Activated gamma-delta T cell treated with anti-CD3 and anti-CD28 coated beads, Interleukin-2, amount 50 U/mL, for 16 hours (primary cell): ENCODE data around the gene LMAN2L.

Source experiments
- DNase-seq: peaks from one replicate; pipeline ENCODE4 v3.0.0-alpha.2; 2020; ENCODE audit warnings: low read depth

LMAN2L gene

GRCh38 chr2:96739633-96740428 lies at the start of gene LMAN2L:
LMAN2L (minus strand) TSS chr2:96740064; CDS start chr2:96740040, 24 bp downstream.
- peak; percentile 93 for DNase-seq

DNA sequence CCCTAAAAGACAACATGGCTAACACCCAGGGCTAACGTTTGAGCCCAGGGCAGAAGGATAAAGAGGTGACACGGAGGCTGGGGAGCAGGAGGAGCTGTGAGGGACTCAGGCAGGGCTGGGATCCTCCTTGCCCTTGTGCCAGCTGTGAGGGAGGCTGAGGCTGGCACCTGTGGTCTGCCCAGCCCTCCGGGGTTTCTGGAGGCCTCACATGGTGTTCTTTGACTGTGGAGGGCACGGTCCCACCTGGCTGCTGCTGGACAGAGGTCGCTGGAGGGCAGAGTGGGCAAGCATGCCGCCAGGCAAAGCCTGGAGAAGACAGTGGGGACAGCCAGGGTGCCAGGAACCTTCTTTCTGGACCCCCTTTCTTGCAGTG lies 49.4 kb upstream of the LMAN2L start:
- DNase-seq = no peak

DNA sequence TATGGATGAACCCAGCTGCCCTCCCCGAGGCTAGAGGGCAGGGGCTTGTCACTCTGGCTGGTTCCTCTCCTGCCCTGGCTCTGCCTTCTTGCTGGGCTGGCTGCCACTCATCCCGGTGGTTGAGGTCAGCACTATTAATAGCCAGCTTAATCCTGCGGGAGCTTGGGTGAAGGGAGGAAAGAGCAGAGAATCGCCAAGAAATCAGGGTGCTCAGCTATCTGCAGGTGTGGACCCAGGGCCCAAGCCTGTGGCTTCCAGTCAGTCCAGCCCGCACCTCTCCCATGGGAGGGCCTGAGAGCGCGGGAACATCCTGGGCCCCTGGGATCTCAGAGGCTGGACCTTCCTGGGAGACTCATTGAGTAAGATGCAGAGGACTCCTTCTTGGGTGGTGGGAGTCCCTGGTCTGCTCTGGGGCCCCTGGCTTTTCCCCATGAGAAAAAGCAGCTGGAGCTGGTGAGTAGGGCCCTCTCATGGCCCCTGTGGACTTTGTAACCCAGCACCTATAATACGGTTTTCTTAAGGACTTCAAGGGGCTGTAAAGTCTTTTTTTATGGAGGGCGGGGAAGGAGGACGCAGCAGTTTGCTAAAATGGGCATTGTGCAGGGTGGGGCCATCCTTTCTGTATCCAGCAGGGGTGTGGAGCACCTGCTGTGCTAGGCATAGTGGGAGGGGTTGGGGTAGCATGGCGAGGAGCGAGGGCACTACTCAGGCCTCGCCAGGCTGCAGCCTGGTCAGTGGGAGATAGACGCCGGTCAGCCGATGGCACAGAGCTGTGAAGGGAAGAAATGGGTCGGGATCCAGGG lies 48.8 kb upstream of the LMAN2L start:
- DNase-seq = no peak

DNA sequence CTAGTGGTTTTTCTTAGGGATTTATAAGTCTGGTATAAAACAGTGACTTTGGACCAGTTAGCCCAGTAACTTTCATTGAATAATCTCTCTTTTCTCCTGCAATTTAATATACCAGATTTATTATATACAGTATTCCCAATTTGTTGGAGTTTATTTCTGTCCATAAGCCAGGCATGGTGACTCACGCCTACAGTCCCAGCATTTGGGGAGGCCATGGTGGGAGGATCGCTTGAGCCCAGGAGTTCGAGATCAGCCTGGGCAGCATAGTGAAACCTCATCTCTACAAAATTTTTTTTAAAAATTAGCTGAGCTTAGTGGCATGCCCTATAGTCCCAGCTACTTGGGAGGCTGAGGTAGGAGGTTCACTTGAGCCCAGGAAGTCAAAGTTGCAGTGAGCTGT lies 47.5 kb upstream of the LMAN2L start:
- DNase-seq = no peak

GRCh38 chr2:96783388-96783787 lies 43.5 kb upstream of the LMAN2L start:
- no peak for DNase-seq

- no peak for DNase-seq
These were observed 35.3 kb upstream of the LMAN2L start for GRCh38 chr2:96775160-96775559.

DNA sequence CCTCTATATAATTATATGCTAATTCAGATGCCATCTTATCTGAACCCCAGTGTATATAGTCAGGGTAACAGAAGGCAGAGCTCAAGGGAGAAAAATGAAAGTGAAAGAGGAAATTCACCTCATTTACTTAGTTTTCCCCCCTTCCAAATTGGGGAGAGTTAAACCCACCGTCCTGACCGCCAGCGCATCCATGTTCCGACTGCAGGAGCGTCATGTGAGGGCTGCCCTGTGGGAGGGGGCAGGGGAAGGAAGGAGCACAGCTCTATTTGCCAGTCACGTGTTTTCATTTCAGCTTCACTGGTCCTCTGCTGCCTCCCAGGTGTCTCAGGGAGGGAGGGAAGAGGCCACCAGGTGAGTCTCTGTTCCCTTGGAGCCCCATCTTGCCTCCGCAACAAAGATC lies 34.1 kb upstream of the LMAN2L start:
- DNase-seq = peak; percentile 20

DNA sequence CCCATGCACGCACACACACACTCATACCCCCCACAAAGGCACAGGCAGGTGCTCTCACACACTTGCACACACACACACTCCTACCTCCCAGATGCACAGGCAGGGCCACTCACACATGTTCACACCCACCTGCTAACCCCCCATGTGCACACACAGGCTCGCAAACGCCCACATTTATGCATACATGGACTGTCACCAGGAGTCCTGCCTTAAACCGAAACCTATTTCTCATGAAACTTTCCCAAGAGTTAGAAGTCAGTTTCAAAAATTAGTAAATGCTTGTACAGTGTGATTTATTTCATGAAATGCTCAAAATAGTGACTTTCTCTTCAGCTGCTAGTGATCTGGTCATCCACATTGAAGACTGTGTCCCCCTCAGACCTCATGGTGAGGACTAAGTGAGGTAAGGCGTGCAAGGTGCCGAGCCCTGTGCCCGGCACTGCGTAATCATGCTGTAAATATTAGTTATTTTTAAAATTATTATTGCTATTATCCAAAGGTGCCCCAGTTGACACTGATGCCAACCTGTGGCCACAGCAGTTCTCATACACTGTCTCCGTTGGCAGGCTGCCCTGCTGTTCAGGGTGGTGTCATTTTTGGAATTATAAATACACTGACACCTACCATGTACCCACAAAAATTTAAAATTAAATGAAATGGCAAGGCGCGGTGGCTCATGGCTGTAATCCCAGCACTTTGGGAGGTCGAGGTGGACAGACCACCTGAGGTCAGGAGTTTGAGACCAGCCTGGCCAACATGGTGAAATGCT lies 33.2 kb upstream of the LMAN2L start:
- no peak for DNase-seq

- DNase-seq = no peak
These were observed 32.1 kb upstream of the LMAN2L start for GRCh38 chr2:96771796-96772618.

GRCh38 chr2:96770442-96771202 lies 30.8 kb upstream of the LMAN2L start:
- no peak for DNase-seq

DNA sequence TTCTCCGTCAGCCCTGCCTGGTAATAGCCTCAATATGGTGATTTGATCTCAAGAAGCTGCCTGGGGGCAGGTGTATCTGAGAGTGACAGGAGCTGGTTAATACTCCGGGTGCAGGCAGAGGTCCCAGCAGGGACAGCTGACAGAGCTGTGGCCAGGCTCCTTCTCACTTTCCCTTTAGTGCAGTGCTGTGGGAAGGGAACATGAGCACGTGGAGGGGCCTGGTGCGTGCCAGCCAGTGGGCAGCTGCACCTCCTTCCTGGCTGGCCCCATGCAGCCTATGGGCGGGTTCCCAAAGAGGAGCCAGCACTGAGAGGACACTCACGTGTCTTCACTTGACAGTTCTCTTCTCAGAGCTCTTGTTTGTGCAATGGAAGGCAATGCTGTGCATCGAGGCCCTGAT lies 29.9 kb upstream of the LMAN2L start:
- no peak for DNase-seq

- DNase-seq = no peak
These were observed 28.3 kb upstream of the LMAN2L start for GRCh38 chr2:96768083-96768561.

DNA sequence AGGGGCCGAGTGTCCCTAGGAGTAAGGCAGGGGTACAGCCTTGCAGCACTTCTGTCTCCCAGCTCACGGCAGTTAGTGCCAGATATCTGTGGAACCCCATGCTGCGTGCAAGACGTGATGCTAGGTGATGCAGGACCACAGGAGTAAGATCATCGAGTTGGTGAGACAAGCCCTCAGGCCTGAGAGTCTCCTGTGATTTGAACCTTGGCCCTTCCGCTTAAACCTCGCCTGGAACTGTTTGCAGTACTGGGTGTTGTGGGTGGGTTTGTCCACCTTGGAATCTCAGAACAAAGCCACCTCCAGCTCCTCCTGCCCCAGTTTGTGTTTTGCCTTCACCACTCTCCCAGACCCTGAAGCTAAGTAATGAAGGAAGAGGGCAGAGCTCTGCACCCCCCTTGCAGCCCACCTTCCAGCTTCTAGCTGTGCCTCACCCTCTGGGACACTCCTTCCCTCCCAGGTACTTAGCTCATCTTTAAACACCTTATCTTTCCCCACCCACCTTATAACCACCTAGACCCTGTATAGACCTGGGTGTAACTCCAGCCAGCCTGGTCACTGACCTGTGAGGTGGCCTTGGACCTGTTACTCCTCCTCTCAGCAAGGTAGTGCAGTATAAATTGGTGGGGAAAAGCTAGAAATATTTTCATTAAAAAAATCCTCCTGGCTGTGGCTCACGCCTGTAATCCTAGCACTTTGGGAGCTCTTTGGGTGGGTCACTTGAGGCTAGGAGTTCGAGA lies 27.4 kb upstream of the LMAN2L start:
- DNase-seq = no peak

- DNase-seq = no peak
These were observed 24.4 kb upstream of the LMAN2L start for GRCh38 chr2:96764253-96764637.

DNA sequence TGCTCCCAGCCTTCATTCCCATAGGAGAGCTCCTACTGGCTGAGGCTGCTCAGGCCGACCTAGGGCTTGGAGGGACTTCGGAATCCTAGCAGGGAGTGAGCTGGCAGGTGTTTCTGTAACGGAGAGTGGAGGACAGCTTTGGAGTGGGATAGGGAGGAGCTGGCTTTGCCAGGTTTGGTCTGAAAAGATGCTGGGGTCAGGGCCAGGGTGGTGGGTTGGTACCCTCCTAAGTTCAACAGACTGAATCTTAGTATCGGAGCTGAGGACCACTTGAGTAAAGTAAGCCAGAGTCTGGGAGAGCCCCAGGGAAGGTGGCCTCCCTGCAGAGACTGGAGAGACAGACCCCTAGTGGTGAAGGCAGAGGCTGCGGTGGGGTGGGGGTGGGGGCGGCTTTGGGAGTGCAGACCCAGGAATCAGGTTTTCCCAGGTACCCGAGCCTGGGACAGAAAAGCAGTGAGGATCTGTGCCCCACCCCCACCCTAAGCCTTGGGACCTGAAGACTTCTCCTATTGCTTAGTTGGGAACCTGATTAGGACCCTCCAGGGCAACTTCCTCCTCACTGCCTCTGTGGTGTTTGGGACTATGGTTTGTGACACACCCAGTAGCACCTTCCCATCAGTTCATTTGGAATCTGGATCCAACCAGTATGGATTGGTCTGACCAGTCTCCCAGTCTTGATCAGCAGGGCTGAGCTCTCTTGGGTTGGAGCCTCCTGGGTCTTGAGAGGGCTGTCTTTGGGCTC lies 23.8 kb upstream of the LMAN2L start:
- no peak for DNase-seq

GRCh38 chr2:96762529-96763311 lies 22.9 kb upstream of the LMAN2L start:
- DNase-seq = no peak

DNA sequence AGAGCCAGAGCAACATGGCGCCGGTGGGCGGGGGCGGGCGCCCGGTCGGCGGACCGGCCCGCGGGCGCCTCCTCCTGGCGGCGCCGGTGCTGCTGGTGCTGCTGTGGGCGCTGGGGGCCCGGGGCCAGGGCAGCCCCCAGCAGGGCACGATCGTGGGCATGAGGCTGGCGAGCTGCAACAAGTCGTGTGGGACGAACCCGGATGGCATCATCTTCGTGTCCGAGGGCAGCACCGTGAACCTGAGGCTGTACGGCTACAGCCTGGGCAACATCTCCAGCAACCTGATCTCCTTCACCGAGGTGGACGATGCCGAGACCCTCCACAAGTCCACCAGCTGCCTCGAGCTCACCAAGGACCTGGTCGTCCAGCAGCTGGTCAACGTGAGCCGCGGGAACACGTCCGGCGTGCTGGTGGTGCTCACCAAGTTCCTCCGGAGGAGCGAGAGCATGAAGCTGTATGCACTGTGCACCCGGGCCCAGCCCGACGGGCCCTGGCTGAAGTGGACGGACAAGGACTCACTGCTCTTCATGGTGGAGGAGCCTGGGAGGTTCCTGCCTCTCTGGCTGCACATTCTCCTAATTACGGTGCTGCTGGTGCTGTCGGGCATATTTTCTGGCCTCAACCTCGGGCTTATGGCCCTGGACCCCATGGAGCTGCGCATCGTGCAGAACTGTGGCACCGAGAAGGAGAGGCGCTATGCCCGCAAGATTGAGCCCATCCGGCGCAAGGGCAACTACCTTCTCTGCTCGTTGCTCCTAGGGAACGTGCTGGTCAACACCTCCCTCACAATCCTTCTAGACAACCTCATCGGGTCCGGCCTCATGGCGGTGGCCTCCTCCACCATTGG lies 21.3 kb upstream of the LMAN2L start:
- DNase-seq = no peak
